HL-60 (cell line): ENCODE data around the gene C1orf141.

Experiments used
- CTCF ChIP-seq: IDR thresholded peaks from one replicate; pipeline ENCODE4 v1.5.1; 2011; ENCODE audit warnings: low read length, control low read depth, inconsistent platforms; ENCODE audit not compliant: insufficient read depth
- GABPA ChIP-seq: IDR thresholded peaks from 2 replicates; pipeline ENCODE4 v1.6.1; 2012; ENCODE audit warnings: low read depth
- POLR2AphosphoS5 ChIP-seq: IDR thresholded peaks from 2 replicates; pipeline ENCODE4 v1.6.1; 2012; ENCODE audit warnings: low read depth
- REST ChIP-seq: IDR thresholded peaks from 2 replicates; pipeline ENCODE4 v1.6.1; 2012; ENCODE audit warnings: low read depth; ENCODE audit not compliant: insufficient replicate concordance
- SPI1 ChIP-seq: IDR thresholded peaks from 2 replicates; pipeline ENCODE4 v1.6.1; 2012; ENCODE audit warnings: low read depth, mild to moderate bottlenecking, borderline replicate concordance

- no peak for TF ChIP-seq POLR2AphosphoS5
- TF ChIP-seq REST, result no peak
- no peak for TF ChIP-seq CTCF
- no peak for TF ChIP-seq GABPA
- TF ChIP-seq SPI1, result no peak
Observed at GRCh38 chr1:67085326-67085725, 49.4 kb downstream of the C1orf141 start.
